PC-3 (cell line): ENCODE results near the gene SLC3A2. TPM values are rescaled to one million over a fixed set of nuclear protein-coding genes. Genes with fewer than 3 reads are reported as not detected.

ENCODE experiments used
- ATAC-seq: fragments of 200-7000 bp; cut with Tn5 transposase; 2 replicates; pipeline ENCODE4 v1.9.1; 2020; ENCODE audit warnings: mild to moderate bottlenecking, moderate library complexity
- BruUV-seq: library from RNA; stranded (reverse); fragments of 400-500 nt; replicated peaks from 2 replicates; lab custom pipeline; 2021; lab: Mats Ljungman, UMichigan
- CTCF ChIA-PET: fragments of 300-600 bp; sonication (Branson Sonifier 250); formaldehyde crosslinking; loops from one replicate; lab custom pipeline; 2022; ENCODE audit warnings: antibody characterized with exemption; lab: Charles Lee
- POLR2A ChIA-PET: fragments of 300-600 bp; sonication (Branson Sonifier 250); formaldehyde crosslinking; loops from one replicate; lab custom pipeline; 2022; ENCODE audit warnings: antibody characterized with exemption; ENCODE audit not compliant: unreplicated experiment; lab: Charles Lee
- DNase-seq: peaks from one replicate; pipeline ENCODE4 v3.0.0-alpha.2; 2015
- H2AFZ ChIP-seq: fragments of 300-600 bp; sonication (generic); 2 replicates; pipeline ENCODE4 v1.6.0; 2016; ENCODE audit warnings: antibody characterized with exemption, low read length
- H3F3A ChIP-seq: fragments of 300-600 bp; sonication (generic); one replicate; pipeline ENCODE4 v1.6.0; 2017; ENCODE audit warnings: antibody characterized with exemption, low read length, control low read depth, mild to moderate bottlenecking; ENCODE audit not compliant: unreplicated experiment
- H3K27ac ChIP-seq: fragments of 300-600 bp; sonication (generic); 2 replicates; pipeline ENCODE4 v1.5.1; 2016; ENCODE audit warnings: mild to moderate bottlenecking, low read length
- H3K27me3 ChIP-seq: fragments of 300-600 bp; sonication (generic); 2 replicates; pipeline ENCODE4 v1.6.1; 2016; ENCODE audit warnings: low read length, mixed read lengths
- H3K36me3 ChIP-seq: fragments of 300-600 bp; sonication (generic); 2 replicates; pipeline ENCODE4 v1.6.1; 2016; ENCODE audit warnings: low read depth, mixed run types, low read length, mixed read lengths
- H3K4me1 ChIP-seq: fragments of 300-600 bp; sonication (generic); 2 replicates; pipeline ENCODE4 v1.5.1; 2016; ENCODE audit warnings: low read length; ENCODE audit not compliant: insufficient read depth
- H3K4me2 ChIP-seq: fragments of 300-600 bp; sonication (generic); 2 replicates; pipeline ENCODE4 v1.6.0; 2016; ENCODE audit warnings: low read length
- H3K4me3 ChIP-seq: fragments of 300-600 bp; sonication (generic); 2 replicates; pipeline ENCODE4 v1.5.1; 2016; ENCODE audit warnings: mild to moderate bottlenecking, low read length, mixed read lengths
- H3K79me2 ChIP-seq: fragments of 300-600 bp; sonication (generic); 2 replicates; pipeline ENCODE4 v1.6.1; 2017; ENCODE audit warnings: low read length, mixed read lengths
- H3K9ac ChIP-seq: fragments of 300-600 bp; sonication (generic); 2 replicates; pipeline ENCODE4 v1.6.0; 2016; ENCODE audit warnings: mild to moderate bottlenecking, low read length
- H3K9me2 ChIP-seq: fragments of 300-600 bp; sonication (generic); replicated peaks from 2 replicates; pipeline ENCODE4 v1.6.1; 2016; ENCODE audit warnings: mixed run types, low read length, mixed read lengths
- H3K9me3 ChIP-seq: fragments of 300-600 bp; sonication (generic); 2 replicates; pipeline ENCODE4 v1.6.1; 2016; ENCODE audit warnings: low read length, mixed read lengths
- H4K20me1 ChIP-seq: fragments of 300-600 bp; sonication (generic); 2 replicates; pipeline ENCODE4 v1.6.1; 2016; ENCODE audit warnings: low read length, mixed read lengths
- EZH2 ChIP-seq: fragments of 300-600 bp; sonication (generic); IDR thresholded peaks from one replicate; pipeline ENCODE4 v1.6.1; 2017; ENCODE audit warnings: antibody characterized with exemption, mild to moderate bottlenecking, low read length; ENCODE audit not compliant: unreplicated experiment
- EZH2phosphoT487 ChIP-seq: fragments of 300-600 bp; sonication (generic); IDR thresholded peaks from 2 replicates; pipeline ENCODE4 v1.6.1; 2018; ENCODE audit warnings: mild to moderate bottlenecking, antibody characterized with exemption, low read length, borderline replicate concordance
- intact Hi-C: fragments of 100-400 bp; cut with micrococcal nuclease; formaldehyde crosslinking; loops from 2 replicates; pipeline ENCODE4 v1.9.0; 2023
- total RNA-seq: library from RNA; depleted of rRNA; stranded (reverse); fragments of >200 nt; gene quantifications from 2 replicates; pipeline ENCODE4 v1.2.3, GENCODE V29; 2014
- TF ChIP-seq, protein P1 (sequence below): fragments of 300-600 bp; sonication (generic); conservative IDR thresholded peaks from 2 replicates; pipeline ENCODE4 v1.5.1; 2017; ENCODE audit warnings: antibody characterized with exemption, low read depth, mild to moderate bottlenecking, low read length

Gene SLC3A2
- total RNA-seq, 1 experiment from 2014 or later, result 243 TPM

DNA sequence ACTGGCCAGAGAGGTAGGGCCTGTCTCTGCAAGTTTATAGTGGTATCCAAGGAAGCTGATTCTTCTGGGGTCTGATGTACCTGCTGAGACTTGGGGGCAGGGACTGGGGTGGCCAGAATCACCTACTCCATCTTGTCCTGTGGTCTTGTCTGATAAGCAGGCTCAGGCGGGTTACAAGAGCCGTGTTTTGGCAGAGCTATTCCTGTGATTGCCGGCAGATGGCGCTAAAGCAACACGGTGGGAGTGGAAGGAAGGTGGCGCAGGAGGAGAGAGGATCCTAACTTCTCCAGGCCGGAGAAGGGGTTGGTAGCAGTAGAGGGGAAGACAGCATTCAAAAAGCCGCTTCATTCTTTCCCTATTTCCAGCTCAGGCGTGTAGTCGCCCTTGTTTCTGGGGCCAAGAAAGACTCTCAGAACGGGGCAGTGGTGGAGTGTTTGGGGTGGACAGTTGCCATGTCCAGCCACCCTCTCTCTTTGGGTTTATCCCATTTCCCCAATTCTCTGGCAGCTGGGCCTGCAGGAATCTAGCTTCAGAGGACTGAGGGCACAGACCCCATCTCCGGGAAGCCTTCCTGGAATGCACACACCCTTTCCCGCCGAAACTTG is 25.3 kb downstream of the SLC3A2 start:
- Histone ChIP-seq H3K9me2 (no peaks in the 10 kb centered on the region), H3K9me3 (no peaks in the 10 kb centered on the region), H2AFZ (peak overlapping the region; percentile 27), H3K4me3 (no peak overlapping the region), H3F3A (no peaks in the 10 kb centered on the region), H4K20me1 (no peaks in the 10 kb centered on the region), H3K27me3 (no peaks in the 10 kb centered on the region), H3K4me1 (peaks cover 9% of the 10 kb centered on the region), H3K79me2 (no peaks in the 10 kb centered on the region), H3K9ac (no peak overlapping the region), H3K4me2 (peak overlapping the region; percentile 51), H3K27ac (no peak overlapping the region), H3K36me3 (no peaks in the 10 kb centered on the region)
- ChIA-PET CTCF (interaction anchor here (0.5 to 1.8 kb wide), 5 partner anchors 15 to 123 kb away, joined by 3 to 24 read pairs (median 4); no protein-coding TSS in a partner anchor), POLR2A (no interaction called here)
- intact Hi-C loops, result loop anchor here (1.0 to 2.0 kb wide), 2 partner anchors 118 to 307 kb away; no protein-coding TSS in a partner anchor
- peak; percentile 98 for DNase-seq
- no peak for TF ChIP-seq EZH2phosphoT487
- TF ChIP-seq EZH2, result no peak
- TF ChIP-seq, protein P1, sequence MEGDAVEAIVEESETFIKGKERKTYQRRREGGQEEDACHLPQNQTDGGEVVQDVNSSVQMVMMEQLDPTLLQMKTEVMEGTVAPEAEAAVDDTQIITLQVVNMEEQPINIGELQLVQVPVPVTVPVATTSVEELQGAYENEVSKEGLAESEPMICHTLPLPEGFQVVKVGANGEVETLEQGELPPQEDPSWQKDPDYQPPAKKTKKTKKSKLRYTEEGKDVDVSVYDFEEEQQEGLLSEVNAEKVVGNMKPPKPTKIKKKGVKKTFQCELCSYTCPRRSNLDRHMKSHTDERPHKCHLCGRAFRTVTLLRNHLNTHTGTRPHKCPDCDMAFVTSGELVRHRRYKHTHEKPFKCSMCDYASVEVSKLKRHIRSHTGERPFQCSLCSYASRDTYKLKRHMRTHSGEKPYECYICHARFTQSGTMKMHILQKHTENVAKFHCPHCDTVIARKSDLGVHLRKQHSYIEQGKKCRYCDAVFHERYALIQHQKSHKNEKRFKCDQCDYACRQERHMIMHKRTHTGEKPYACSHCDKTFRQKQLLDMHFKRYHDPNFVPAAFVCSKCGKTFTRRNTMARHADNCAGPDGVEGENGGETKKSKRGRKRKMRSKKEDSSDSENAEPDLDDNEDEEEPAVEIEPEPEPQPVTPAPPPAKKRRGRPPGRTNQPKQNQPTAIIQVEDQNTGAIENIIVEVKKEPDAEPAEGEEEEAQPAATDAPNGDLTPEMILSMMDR, result peak; percentile 99
- no TSS peak for BruUV-seq
- peak; percentile 90 for ATAC-seq

DNA sequence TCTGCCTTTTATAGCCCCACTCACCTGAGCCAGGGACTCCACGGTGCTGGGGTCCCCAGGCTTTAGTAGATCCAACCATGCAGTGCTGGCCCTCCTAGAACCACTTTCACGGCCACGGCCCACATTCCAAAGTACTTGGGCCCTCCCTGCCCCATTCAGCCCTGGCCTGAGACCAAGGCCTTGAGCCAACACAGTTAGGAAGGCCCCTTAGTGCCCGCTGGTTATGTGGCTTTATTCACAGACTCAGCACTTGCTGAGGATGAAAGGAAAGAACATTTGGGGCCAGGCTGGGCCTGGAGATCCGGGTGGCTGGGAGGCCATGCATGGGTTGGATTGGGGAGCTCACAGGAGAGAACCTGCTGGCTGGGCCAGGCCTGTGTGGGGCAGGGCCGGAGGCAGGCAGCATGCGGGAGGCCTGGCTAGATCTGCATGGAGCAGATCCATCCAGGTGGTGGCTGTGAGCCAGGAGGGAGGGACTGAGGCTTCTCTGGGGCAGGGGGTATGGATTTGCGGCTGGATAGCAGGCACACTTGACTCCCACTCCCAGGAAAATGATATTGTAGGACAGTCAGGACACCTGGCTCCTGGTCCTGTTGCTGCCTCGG is 27.9 kb downstream of the SLC3A2 start:
- no TSS peak for BruUV-seq
- DNase-seq (no peak), ATAC-seq (no peak)
- peaks cover 9% of the 10 kb centered on the region for H3K4me1 ChIP-seq
- peak overlapping the region; percentile 26; the same call in 1 of the 2 replicates for H3K4me2 ChIP-seq
- intact Hi-C loops, result no loop called here
- no peaks in the 10 kb centered on the region for H4K20me1 ChIP-seq
- H3K9me3 ChIP-seq, result no peaks in the 10 kb centered on the region
- ChIA-PET CTCF (interaction anchor here (0.6 to 0.7 kb wide), 2 partner anchors 10 to 115 kb away, joined by 4 to 7 read pairs; no protein-coding TSS in a partner anchor), POLR2A (no interaction called here)
- H3K9ac ChIP-seq, result no peak overlapping the region
- peak overlapping the region; percentile 73 for H2AFZ ChIP-seq
- TF ChIP-seq EZH2phosphoT487 (no peak), EZH2 (no peak)
- TF ChIP-seq, protein P1, result no peak
- H3K27ac ChIP-seq, result no peak overlapping the region
- no peaks in the 10 kb centered on the region for H3K27me3 ChIP-seq
- no peaks in the 10 kb centered on the region for H3K79me2 ChIP-seq
- no peaks in the 10 kb centered on the region for H3K36me3 ChIP-seq
- no peak overlapping the region for H3K4me3 ChIP-seq
- no peaks in the 10 kb centered on the region for H3F3A ChIP-seq
- no peaks in the 10 kb centered on the region for H3K9me2 ChIP-seq
